K562 (cell line): ENCODE results near the gene A1CF. TPM values are rescaled to one million over a fixed set of nuclear protein-coding genes. Genes with fewer than 3 reads are reported as not detected.

Source experiments
- ATAC-seq: fragments of 200-7000 bp; cut with Tn5 transposase; 3 replicates; pipeline ENCODE4 v1.9.1; 2020; ENCODE audit warnings: moderate library complexity
- BruUV-seq: library from RNA; stranded (reverse); fragments of 400-500 nt; replicated peaks from 2 replicates; lab custom pipeline; 2021; lab: Mats Ljungman, UMichigan
- CTCF ChIA-PET: fragments of 300-600 bp; formaldehyde crosslinking; extraction: SDS; loops from one replicate; lab custom pipeline; 2021; ENCODE audit warnings: low intra/inter-chr PET ratio; lab: Yijun Ruan, JAX
- POLR2A ChIA-PET: fragments of 300-600, 350-650 bp; sonication (Branson Sonifier 250); formaldehyde crosslinking; extraction: SDS; loops from one replicate; lab custom pipeline; 2021; ENCODE audit warnings: antibody characterized with exemption, inconsistent platforms; lab: Yijun Ruan, JAX
- DNase-seq, 4 experiments: peaks; one replicate each; pipeline versions ENCODE4 v3.0.0 to v3.0.0-alpha.2; 2011 to 2018; ENCODE audit warnings: low spot score in 3 of 4, mixed read lengths in 3 of 4; ENCODE audit errors: extremely low read depth in 1 of 4
- FAIRE-seq: peaks from 2 replicates; lab custom pipeline; 2011; peaks lifted over from hg19 to GRCh38; lab: Jason Lieb, UNC
- H2AFZ ChIP-seq: 2 replicates; pipeline ENCODE4 v1.6.0; 2011; ENCODE audit warnings: low read depth, low read length, control low read depth, inconsistent platforms
- H3K27ac ChIP-seq: fragments of 200-600 bp; 3 replicates; pipeline ENCODE4 v1.8.0; 2011; ENCODE audit warnings: low read depth, mild to moderate bottlenecking, control low read depth, inconsistent platforms, low read length, moderate library complexity, mixed read lengths; ENCODE audit errors: extremely low read depth
- H3K27me3 ChIP-seq, 2 experiments: fragments of 300-600 bp in 1 of 2; 2 replicates in 1 of 2; 3 replicates in 1 of 2; pipeline versions ENCODE4 v1.6.0 to v1.8.0; 2011; ENCODE audit warnings: inconsistent platforms in 2 of 2, low read length in 2 of 2, mild to moderate bottlenecking in 1 of 2, mixed read lengths in 1 of 2, moderate library complexity in 1 of 2; ENCODE audit not compliant: control insufficient read depth in 2 of 2, insufficient read depth in 2 of 2
- H3K36me3 ChIP-seq: fragments of 300-600 bp; 3 replicates; pipeline ENCODE4 v1.8.0; 2011; ENCODE audit warnings: mild to moderate bottlenecking, low read length, inconsistent platforms; ENCODE audit not compliant: control insufficient read depth, insufficient read depth
- H3K4me1 ChIP-seq, 2 experiments: fragments of 200-600 bp in 1 of 2; replicated peaks in 1 of 2; 2 replicates in 1 of 2; 3 replicates in 1 of 2; pipeline versions ENCODE4 v1.5.1 to v1.8.0; 2011; ENCODE audit warnings: inconsistent platforms in 2 of 2, low read length in 2 of 2, mild to moderate bottlenecking in 1 of 2, mixed read lengths in 1 of 2, moderate library complexity in 1 of 2; ENCODE audit not compliant: control insufficient read depth in 2 of 2, insufficient read depth in 2 of 2
- H3K4me2 ChIP-seq: 2 replicates; pipeline ENCODE4 v1.6.1; 2011; ENCODE audit warnings: low read length, control low read depth, inconsistent platforms, mixed read lengths; ENCODE audit not compliant: insufficient read depth
- H3K4me3 ChIP-seq: fragments of 200-600 bp; sonication (generic), shearing (Covaris generic); 2 replicates; pipeline ENCODE4 v1.5.1; 2016; ENCODE audit warnings: control low read depth, inconsistent platforms
- H3K79me2 ChIP-seq: fragments of 200-600 bp; 3 replicates; pipeline ENCODE4 v1.8.0; 2011; ENCODE audit warnings: low read length, inconsistent platforms; ENCODE audit not compliant: control insufficient read depth, insufficient read depth
- H3K9ac ChIP-seq, 2 experiments: 2 replicates each; pipeline versions ENCODE4 v1.6.0 to v1.6.1; 2011; ENCODE audit warnings: low read depth in 2 of 2, low read length in 2 of 2, control low read depth in 1 of 2, inconsistent platforms in 1 of 2, mild to moderate bottlenecking in 1 of 2, mixed read lengths in 1 of 2; ENCODE audit not compliant: insufficient read depth in 1 of 2
- H3K9me1 ChIP-seq: one replicate; pipeline ENCODE4 v1.6.0; 2011; ENCODE audit warnings: inconsistent platforms, mild to moderate bottlenecking, low read length, moderate library complexity; ENCODE audit not compliant: control insufficient read depth, insufficient read depth
- H3K9me3 ChIP-seq: replicated peaks from 2 replicates; pipeline ENCODE4 v1.5.1; 2011; ENCODE audit warnings: low read depth, low read length, inconsistent platforms; ENCODE audit not compliant: control insufficient read depth, insufficient read depth
- H4K20me1 ChIP-seq: replicated peaks from 2 replicates; pipeline ENCODE4 v1.6.1; 2011; ENCODE audit warnings: low read length, inconsistent platforms, mixed read lengths; ENCODE audit not compliant: control insufficient read depth, insufficient read depth
- HDAC3 ChIP-seq: fragments of 450-650 bp; IDR thresholded peaks from 2 replicates; pipeline ENCODE4 v1.6.1; 2018; ENCODE audit warnings: borderline replicate concordance, mild to moderate bottlenecking, moderate library complexity; ENCODE audit not compliant: partially characterized antibody
- SNIP1 ChIP-seq: fragments of 450-650 bp; IDR thresholded peaks from 2 replicates; pipeline ENCODE4 v1.7.1; 2017; ENCODE audit warnings: low read depth, mild to moderate bottlenecking
- ZNF134 ChIP-seq: fragments of 250-450 bp; sonication (Bioruptor Pico); conservative IDR thresholded peaks from 2 replicates; pipeline ENCODE4 v1.4.0; 2020
- WGBS: fragments of 100-300 bp; shearing (Covaris generic); methylation state at CpG from one replicate; pipeline ENCODE4 v1.1.6; 2016; ENCODE audit warnings: low coverage, mixed read lengths; ENCODE audit not compliant: insufficient coverage; ENCODE audit errors: missing lambda C conversion rate; 5-methylcytosine and 5-hydroxymethylcytosine counted together
- in situ Hi-C: fragments of 300-500 bp; cut with MboI; formaldehyde crosslinking; loops from 4 replicates; pipeline ENCODE4 v1.15.0; 2018; ENCODE audit warnings: inconsistent platforms, mixed read lengths
- intact Hi-C: fragments of 100-400 bp; cut with micrococcal nuclease; formaldehyde crosslinking; loops from 2 replicates; pipeline ENCODE4 v1.14.2; 2022
- polyA plus RNA-seq, 8 experiments: library from polyadenylated mRNA; depleted of rRNA in 4 of 8; stranded (reverse) in 5 of 8; unstranded in 3 of 8; fragments of >200 nt; fragmentation: Nextera tagmentation in 2 of 8; fragmentation: Illumina TruSeq in 1 of 8; extraction: Ambion mirVana in 2 of 8; extraction: Trizol in 1 of 8; gene quantifications; 2 replicates each; pipeline versions ENCODE4 v1.2.1 to v1.2.3, GENCODE V29; 2011 to 2014; ENCODE audit warnings: inconsistent platforms in 1 of 8, missing spikeins in 1 of 8
- total RNA-seq, 7 experiments: library from RNA; depleted of rRNA in 6 of 7; stranded (reverse); fragments of >200 nt in 6 of 7; fragmentation: Illumina TruSeq in 2 of 7; extraction: Trizol in 2 of 7; gene quantifications; 2 replicates each; pipeline versions ENCODE4 v1.2.1 to v1.2.3, GENCODE V29; 2011 to 2021; ENCODE audit warnings: low replicate concordance in 1 of 7
- TF ChIP-seq, protein P1 (sequence below), 2 experiments: fragments of 450-650 bp; IDR thresholded peaks; 2 replicates each; pipeline ENCODE4 v1.6.1; 2016
- TF ChIP-seq, protein P2 (sequence below): sonication (generic); formaldehyde crosslinking; IDR thresholded peaks from 2 replicates; pipeline ENCODE4 v1.8.1; 2023; ENCODE audit warnings: mild to moderate bottlenecking, missing genetic modification reagents

A1CF gene
- total and polyA plus RNA-seq, 9 of the 15 experiments (the other 6 are each of a cell fraction or from before 2014, with no cell fraction given) = 0.11 TPM; not detected in 8

DNA sequence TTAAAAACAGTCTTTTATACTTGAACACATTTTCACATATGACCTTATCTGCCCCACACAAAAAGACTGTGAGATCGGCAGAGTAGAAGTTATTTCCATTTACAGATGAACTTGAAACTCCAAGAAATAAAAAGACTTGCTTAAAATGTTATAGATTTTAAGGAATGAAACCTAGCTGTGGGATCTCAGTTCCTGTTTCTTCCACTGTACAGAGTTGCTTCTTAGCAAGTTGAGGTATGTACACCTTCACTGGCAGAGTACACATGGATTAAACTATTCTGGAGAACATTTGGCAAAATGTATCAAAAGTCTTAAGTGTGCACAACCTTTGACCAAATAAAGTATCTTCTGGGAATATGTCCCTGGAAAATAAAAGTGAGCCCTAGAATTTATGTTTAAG is 48.3 kb downstream of the A1CF start:
- Histone ChIP-seq H3K9ac (no peak overlapping the region), H3K9me3 (no peaks in the 10 kb centered on the region), H3K4me1 (no peaks in the 10 kb centered on the region)
- intact Hi-C loops = no loop called here
- TF ChIP-seq HDAC3 (no peak), SNIP1 (no peak), ZNF134 (CRISPR knock-in tag) (no peak)
- TF ChIP-seq, protein P1, sequence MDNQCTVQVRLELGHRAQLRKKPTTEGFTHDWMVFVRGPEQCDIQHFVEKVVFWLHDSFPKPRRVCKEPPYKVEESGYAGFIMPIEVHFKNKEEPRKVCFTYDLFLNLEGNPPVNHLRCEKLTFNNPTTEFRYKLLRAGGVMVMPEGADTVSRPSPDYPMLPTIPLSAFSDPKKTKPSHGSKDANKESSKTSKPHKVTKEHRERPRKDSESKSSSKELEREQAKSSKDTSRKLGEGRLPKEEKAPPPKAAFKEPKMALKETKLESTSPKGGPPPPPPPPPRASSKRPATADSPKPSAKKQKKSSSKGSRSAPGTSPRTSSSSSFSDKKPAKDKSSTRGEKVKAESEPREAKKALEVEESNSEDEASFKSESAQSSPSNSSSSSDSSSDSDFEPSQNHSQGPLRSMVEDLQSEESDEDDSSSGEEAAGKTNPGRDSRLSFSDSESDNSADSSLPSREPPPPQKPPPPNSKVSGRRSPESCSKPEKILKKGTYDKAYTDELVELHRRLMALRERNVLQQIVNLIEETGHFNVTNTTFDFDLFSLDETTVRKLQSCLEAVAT (IDR thresholded peaks at IDR 0.05) = no peak
- TF ChIP-seq, protein P2, sequence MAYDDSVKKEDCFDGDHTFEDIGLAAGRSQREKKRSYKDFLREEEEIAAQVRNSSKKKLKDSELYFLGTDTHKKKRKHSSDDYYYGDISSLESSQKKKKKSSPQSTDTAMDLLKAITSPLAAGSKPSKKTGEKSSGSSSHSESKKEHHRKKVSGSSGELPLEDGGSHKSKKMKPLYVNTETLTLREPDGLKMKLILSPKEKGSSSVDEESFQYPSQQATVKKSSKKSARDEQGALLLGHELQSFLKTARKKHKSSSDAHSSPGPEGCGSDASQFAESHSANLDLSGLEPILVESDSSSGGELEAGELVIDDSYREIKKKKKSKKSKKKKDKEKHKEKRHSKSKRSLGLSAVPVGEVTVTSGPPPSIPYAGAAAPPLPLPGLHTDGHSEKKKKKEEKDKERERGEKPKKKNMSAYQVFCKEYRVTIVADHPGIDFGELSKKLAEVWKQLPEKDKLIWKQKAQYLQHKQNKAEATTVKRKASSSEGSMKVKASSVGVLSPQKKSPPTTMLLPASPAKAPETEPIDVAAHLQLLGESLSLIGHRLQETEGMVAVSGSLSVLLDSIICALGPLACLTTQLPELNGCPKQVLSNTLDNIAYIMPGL = no peak
- TF ChIP-seq, all 486 proteins: peak for 0
- H4K20me1 ChIP-seq = no peaks in the 10 kb centered on the region
- H2AFZ ChIP-seq = no peak overlapping the region
- CTCF ChIA-PET = no interaction called here
- DNase-seq (no peak), ATAC-seq (no peak), FAIRE-seq (no peak)
- H3K79me2 ChIP-seq = no peaks in the 10 kb centered on the region
- in situ Hi-C loops = no loop called here
- POLR2A ChIA-PET = no interaction called here
- no TSS peak for BruUV-seq
- H3K9me1 ChIP-seq = no peaks in the 10 kb centered on the region
- 0% methylated on average over 1 of the region's 1 CpG for WGBS
- H3K36me3 ChIP-seq = no peaks in the 10 kb centered on the region
- H3K27ac ChIP-seq = no peak overlapping the region
- H3K4me2 ChIP-seq = no peak overlapping the region
- no peaks in the 10 kb centered on the region for H3K27me3 ChIP-seq
- H3K4me3 ChIP-seq = no peak overlapping the region
